ENCODE results near the gene CCNB2.

- TF ChIP-seq EZH2 (IDR thresholded peaks at IDR 0.05; ENCODE audit: low read depth, low read length, severe bottlenecking) = no peak
- TF ChIP-seq, protein P1, sequence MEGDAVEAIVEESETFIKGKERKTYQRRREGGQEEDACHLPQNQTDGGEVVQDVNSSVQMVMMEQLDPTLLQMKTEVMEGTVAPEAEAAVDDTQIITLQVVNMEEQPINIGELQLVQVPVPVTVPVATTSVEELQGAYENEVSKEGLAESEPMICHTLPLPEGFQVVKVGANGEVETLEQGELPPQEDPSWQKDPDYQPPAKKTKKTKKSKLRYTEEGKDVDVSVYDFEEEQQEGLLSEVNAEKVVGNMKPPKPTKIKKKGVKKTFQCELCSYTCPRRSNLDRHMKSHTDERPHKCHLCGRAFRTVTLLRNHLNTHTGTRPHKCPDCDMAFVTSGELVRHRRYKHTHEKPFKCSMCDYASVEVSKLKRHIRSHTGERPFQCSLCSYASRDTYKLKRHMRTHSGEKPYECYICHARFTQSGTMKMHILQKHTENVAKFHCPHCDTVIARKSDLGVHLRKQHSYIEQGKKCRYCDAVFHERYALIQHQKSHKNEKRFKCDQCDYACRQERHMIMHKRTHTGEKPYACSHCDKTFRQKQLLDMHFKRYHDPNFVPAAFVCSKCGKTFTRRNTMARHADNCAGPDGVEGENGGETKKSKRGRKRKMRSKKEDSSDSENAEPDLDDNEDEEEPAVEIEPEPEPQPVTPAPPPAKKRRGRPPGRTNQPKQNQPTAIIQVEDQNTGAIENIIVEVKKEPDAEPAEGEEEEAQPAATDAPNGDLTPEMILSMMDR (IDR thresholded peaks at IDR 0.05; ENCODE audit: control extremely low read depth in 1 of 3, insufficient read depth in 1 of 3, low read depth in 1 of 3, low read length in 3 of 3) = no peak
- TF ChIP-seq SP1 (IDR thresholded peaks at IDR 0.05; ENCODE audit: low read depth, low read length) = no peak
- no peak for TF ChIP-seq RAD21 (IDR thresholded peaks at IDR 0.05 in 1 of 2, conservative IDR thresholded peaks at IDR 0.05 in 1 of 2; ENCODE audit: low read depth in 2 of 2, low read length in 2 of 2)
- no peak for TF ChIP-seq YY1 (IDR thresholded peaks at IDR 0.05; ENCODE audit: low read depth, low read length)
- no peak for TF ChIP-seq EP300 (IDR thresholded peaks at IDR 0.05; ENCODE audit: borderline replicate concordance in 1 of 2, low read depth in 2 of 2, low read length in 2 of 2)
Observed at GRCh38 chr15:59116141-59116540, 11.2 kb downstream of the CCNB2 start.
